ENCODE results near the gene PER2. TPM values are rescaled to one million over a fixed set of nuclear protein-coding genes. Genes with fewer than 3 reads are reported as not detected.
"Not testable (repeated sequence)": the region's sequence is repeated elsewhere in the genome, so short reads cannot be mapped to it uniquely, and the experiment has no call there.

PER2 gene
- total and polyA plus RNA-seq, 4 donors: 5.5 to 9.9 (median 9.3) TPM

DNA sequence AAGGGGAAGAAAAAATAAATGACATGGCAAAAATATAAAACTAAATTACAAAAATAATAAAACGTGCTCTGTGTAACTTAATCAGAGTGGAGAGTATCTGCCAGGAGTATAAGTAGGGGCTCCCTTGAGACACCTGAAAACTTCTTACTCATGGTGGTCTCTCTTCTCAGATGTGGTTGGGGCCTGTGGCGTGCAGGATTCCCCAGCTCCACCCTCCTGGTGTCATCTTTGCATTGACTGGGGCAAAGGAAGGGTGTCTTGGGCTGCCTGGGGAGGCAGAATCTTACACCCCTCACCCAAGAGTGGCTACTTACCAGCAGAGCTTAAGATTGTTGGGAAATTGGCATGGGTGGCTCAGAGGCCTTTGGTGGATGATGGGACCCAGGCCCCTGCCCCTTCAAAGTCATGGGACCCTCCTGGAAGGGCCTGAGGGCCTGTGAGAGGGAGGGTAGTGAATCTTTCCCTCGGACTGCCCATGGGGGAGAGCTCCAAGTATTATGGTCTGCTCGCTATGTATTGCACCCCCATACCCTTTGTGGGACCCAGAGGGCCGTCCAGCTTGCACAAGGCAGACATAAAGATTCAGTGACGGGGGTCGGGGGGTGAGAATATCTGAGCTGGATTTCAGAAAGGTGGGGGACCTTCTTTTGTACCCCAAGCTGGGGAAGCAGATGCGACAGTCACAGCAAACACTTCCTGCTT is 25.0 kb upstream of the PER2 start:
- H3K27me3 ChIP-seq (ENCODE audit: control insufficient read depth, insufficient read depth, low read length): no peaks in the 10 kb centered on the region

DNA sequence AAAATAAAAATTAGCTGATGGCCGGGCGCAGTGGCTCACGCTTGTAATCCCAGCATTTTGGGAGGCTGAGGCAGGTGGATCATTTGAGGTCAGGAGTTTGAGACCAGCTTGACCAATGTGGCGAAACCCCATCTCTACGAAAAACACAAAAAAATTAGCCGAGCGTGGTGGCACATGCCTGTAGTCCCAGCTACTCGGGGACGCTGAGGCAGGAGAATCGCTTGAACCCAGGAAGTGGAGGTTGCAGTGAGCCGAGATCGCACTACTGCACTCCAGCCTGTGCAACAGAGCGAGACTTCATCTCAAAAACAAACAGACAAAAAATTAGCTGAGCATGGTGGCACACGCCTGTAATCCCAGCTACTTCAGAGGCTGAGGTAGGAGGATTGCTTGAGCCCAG is 22.3 kb upstream of the PER2 start:
- not testable (repeated sequence) for H3K36me3 ChIP-seq (ENCODE audit: control insufficient read depth, insufficient read depth, low read length); H3K27ac ChIP-seq (ENCODE audit: low read depth, low read length); H3K4me1 ChIP-seq (ENCODE audit: control insufficient read depth, insufficient read depth, low read length); H3K27me3 ChIP-seq (ENCODE audit: control insufficient read depth, insufficient read depth, low read length); H3K9me3 ChIP-seq (ENCODE audit: control insufficient read depth, insufficient read depth, low read length); DNase-seq (ENCODE audit: low read depth in 4 of 6, low spot score in 6 of 6); H3K4me3 ChIP-seq (ENCODE audit: low read depth, low read length)
- WGBS (ENCODE audit: insufficient coverage): 97% methylated on average over 13 of the region's 14 CpGs

More for the DNA sequence above, 25.0 kb upstream of the PER2 start:
- WGBS (ENCODE audit: insufficient coverage): 92% methylated on average over 4 of the region's 8 CpGs
- no peak for DNase-seq (ENCODE audit: low read depth in 4 of 6, low spot score in 6 of 6)
- H3K4me1 ChIP-seq (ENCODE audit: control insufficient read depth, insufficient read depth, low read length): no peaks in the 10 kb centered on the region
- H3K36me3 ChIP-seq (ENCODE audit: control insufficient read depth, insufficient read depth, low read length): no peaks in the 10 kb centered on the region
- H3K4me3 ChIP-seq (ENCODE audit: low read depth, low read length): no peak overlapping the region
- H3K27ac ChIP-seq (ENCODE audit: low read depth, low read length): no peak overlapping the region
- H3K9me3 ChIP-seq (ENCODE audit: control insufficient read depth, insufficient read depth, low read length): no peaks in the 10 kb centered on the region

DNA sequence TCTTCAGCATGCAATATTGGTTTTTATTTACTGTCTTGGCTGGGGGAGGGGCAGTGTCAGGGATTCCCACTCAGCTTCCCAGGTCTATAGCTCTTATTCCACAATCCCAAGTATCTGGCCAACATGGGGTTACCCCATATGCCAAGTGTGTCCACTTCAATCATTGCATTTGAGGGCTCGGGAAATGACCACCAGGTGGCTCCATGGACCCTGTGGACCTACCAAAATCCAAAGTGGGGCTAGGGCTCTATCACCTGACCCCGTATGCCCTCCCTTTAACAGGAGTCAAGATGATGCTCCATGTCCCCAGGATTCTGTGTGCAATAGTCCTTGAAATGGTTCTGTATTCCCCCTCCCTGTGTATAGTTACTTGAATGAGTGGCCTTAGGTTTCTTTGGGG is 19.8 kb upstream of the PER2 start:
- Histone ChIP-seq H3K27ac (ENCODE audit: low read depth, low read length) (no peak overlapping the region), H3K9me3 (ENCODE audit: control insufficient read depth, insufficient read depth, low read length) (no peaks in the 10 kb centered on the region), H3K4me3 (ENCODE audit: low read depth, low read length) (no peak overlapping the region), H3K4me1 (ENCODE audit: control insufficient read depth, insufficient read depth, low read length) (no peaks in the 10 kb centered on the region), H3K27me3 (ENCODE audit: control insufficient read depth, insufficient read depth, low read length) (no peaks in the 10 kb centered on the region), H3K36me3 (ENCODE audit: control insufficient read depth, insufficient read depth, low read length) (no peaks in the 10 kb centered on the region)
- WGBS (ENCODE audit: insufficient coverage): 70% methylated on average over 2 of the region's 2 CpGs
- DNase-seq (ENCODE audit: low read depth in 4 of 6, low spot score in 6 of 6): no peak

DNA sequence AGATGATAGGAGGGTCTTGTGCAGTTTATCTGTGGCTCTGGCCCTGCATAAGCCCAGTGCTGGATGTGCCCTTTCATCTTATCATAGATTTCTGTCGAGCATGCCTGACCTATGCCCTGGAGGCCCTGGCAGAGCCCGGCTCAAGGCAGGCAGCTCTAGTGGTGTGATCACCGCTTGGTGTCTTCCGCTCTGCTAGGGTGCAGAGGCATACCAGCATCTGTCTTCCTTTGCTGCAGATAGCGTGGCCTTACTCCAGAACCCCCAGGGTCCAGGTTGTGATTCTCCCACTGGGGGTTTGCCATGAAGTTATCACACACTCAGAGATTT is 18.2 kb upstream of the PER2 start:
- no peaks in the 10 kb centered on the region for H3K36me3 ChIP-seq (ENCODE audit: control insufficient read depth, insufficient read depth, low read length)
- DNase-seq (ENCODE audit: low read depth in 4 of 6, low spot score in 6 of 6): no peak
- no peaks in the 10 kb centered on the region for H3K4me1 ChIP-seq (ENCODE audit: control insufficient read depth, insufficient read depth, low read length)
- no peak overlapping the region for H3K27ac ChIP-seq (ENCODE audit: low read depth, low read length)
- 85% methylated on average over 5 of the region's 5 CpGs for WGBS (ENCODE audit: insufficient coverage)
- H3K9me3 ChIP-seq (ENCODE audit: control insufficient read depth, insufficient read depth, low read length): no peaks in the 10 kb centered on the region
- no peaks in the 10 kb centered on the region for H3K27me3 ChIP-seq (ENCODE audit: control insufficient read depth, insufficient read depth, low read length)
- no peak overlapping the region for H3K4me3 ChIP-seq (ENCODE audit: low read depth, low read length)

DNA sequence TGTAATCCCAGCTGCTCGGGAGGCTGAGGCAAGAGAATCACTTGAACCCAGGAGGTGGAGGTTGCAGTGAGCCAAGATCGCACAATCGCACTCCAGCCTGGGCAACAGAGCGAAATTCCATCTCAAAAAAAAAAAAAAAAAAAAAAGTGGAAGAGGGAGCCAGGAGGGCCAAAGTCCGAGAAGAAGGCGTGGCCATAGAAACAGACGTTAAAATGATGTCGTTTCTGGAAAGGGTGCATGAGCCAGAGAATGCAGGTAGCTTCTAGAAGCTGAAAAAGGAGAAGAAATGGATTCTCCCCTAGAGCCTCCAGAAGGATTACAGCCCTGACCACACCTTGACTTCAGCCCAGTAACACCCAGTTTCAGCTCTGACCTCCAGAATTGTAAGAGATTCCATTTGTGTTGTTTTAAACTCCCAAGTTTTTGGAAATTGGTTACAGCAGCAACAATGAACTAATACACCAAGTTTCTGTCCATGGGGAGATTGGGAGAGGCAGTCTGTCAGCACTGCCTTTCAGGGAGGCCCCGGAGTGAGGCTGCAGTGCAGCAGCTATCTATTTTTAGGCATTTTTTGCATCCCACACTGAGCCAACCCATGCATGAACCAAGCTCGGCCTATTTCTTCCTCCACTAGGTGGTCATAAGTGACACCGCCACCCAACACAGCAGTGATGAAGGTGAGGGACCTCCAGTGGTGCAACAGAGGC is 17.7 kb upstream of the PER2 start:
- H3K4me1 ChIP-seq (ENCODE audit: control insufficient read depth, insufficient read depth, low read length): no peaks in the 10 kb centered on the region
- DNase-seq (ENCODE audit: low read depth in 4 of 6, low spot score in 6 of 6): no peak
- H3K27me3 ChIP-seq (ENCODE audit: control insufficient read depth, insufficient read depth, low read length): no peaks in the 10 kb centered on the region
- H3K4me3 ChIP-seq (ENCODE audit: low read depth, low read length): no peak overlapping the region
- WGBS (ENCODE audit: insufficient coverage): 97% methylated on average over 6 of the region's 11 CpGs
- H3K36me3 ChIP-seq (ENCODE audit: control insufficient read depth, insufficient read depth, low read length): no peaks in the 10 kb centered on the region
- no peaks in the 10 kb centered on the region for H3K9me3 ChIP-seq (ENCODE audit: control insufficient read depth, insufficient read depth, low read length)
- no peak overlapping the region for H3K27ac ChIP-seq (ENCODE audit: low read depth, low read length)

DNA sequence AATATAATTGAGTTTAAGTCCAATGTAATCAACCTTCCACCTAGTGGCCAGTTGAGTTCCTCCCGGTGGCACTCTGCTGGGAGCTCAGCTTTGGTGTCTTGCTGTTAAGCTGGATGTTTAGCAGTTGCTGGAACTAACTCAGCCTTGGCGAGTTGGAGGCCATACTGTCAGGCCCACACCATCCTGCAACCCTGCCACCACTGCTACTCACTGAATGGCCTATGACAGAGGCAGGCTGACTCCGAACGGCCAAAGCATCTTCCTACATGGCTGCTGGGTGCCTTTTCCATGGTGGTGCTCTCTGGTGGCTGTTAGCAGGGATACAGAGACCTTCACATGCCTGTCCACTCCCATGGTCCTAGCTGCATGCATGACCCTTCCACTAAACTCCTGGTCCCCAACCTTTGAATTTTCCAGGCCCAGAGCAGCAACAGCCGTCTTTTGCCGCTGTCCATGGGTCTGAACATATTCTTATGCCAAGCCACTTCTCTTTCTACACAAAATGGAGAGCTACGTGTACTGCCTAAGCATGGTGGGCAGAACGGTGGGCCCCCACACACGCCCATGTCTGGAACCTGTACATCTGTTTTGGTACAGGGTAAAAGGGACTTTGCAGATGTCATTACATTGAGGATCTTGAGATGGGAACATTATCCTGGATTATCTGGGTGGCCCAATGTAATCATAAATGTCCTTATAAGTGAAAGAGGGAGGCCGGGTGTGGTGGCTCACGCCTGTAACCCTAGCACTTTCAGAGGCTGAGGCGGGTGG is 16.9 kb upstream of the PER2 start:
- H3K27ac ChIP-seq (ENCODE audit: low read depth, low read length): no peak overlapping the region
- no peaks in the 10 kb centered on the region for H3K9me3 ChIP-seq (ENCODE audit: control insufficient read depth, insufficient read depth, low read length)
- no peak for DNase-seq (ENCODE audit: low read depth in 4 of 6, low spot score in 6 of 6)
- WGBS (ENCODE audit: insufficient coverage): 84% methylated on average over 8 of the region's 12 CpGs
- H3K27me3 ChIP-seq (ENCODE audit: control insufficient read depth, insufficient read depth, low read length): no peaks in the 10 kb centered on the region
- H3K4me3 ChIP-seq (ENCODE audit: low read depth, low read length): no peak overlapping the region
- H3K4me1 ChIP-seq (ENCODE audit: control insufficient read depth, insufficient read depth, low read length): no peaks in the 10 kb centered on the region
- no peaks in the 10 kb centered on the region for H3K36me3 ChIP-seq (ENCODE audit: control insufficient read depth, insufficient read depth, low read length)

DNA sequence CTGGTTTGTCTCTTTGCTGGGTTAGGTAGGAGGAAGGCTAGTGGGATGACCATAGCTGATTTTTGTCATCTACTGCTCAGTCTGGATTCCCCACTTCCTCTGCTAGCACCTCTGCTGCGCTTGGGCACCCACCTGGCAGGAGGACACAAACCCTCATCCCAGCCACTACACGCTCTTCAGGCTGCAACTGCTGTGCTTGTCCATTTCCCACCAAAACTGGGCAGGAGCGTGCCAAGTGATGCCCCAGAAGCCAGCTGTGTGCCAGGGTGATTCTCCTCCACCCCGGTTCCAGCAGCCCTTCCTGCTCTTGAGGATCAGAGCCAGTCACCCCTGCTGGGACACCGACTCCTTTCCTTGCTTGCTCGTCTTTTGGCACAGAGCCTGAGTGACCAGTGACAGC is 15.7 kb upstream of the PER2 start:
- Histone ChIP-seq H3K9me3 (ENCODE audit: control insufficient read depth, insufficient read depth, low read length) (no peaks in the 10 kb centered on the region), H3K27ac (ENCODE audit: low read depth, low read length) (no peak overlapping the region), H3K4me1 (ENCODE audit: control insufficient read depth, insufficient read depth, low read length) (peaks cover 7% of the 10 kb centered on the region), H3K27me3 (ENCODE audit: control insufficient read depth, insufficient read depth, low read length) (no peaks in the 10 kb centered on the region), H3K36me3 (ENCODE audit: control insufficient read depth, insufficient read depth, low read length) (no peaks in the 10 kb centered on the region), H3K4me3 (ENCODE audit: low read depth, low read length) (no peak overlapping the region)
- WGBS (ENCODE audit: insufficient coverage): 76% methylated on average over 6 of the region's 6 CpGs
- no peak for DNase-seq (ENCODE audit: low read depth in 4 of 6, low spot score in 6 of 6)

DNA sequence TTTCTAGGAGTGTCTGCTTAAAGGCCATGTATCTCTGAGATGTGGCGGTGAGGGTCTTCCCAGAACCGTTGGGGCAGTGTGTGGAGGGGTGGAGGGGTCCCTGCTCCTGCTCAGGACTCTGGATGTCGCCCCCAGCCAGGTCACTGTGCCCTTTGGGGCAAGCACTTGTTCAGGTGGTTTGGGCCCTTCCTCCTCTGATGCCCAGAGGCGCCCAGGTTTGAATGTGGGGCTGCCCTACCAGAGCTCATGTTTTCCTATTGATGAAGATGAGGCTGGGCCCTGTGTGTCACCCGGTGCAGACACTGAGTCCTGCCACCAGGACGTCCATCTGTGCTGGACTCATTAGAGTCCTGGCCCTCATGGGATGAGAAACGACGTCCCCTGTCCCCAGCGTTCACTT is 14.3 kb upstream of the PER2 start:
- DNase-seq (ENCODE audit: low read depth in 4 of 6, low spot score in 6 of 6): no peak
- no peaks in the 10 kb centered on the region for H3K9me3 ChIP-seq (ENCODE audit: control insufficient read depth, insufficient read depth, low read length)
- no peaks in the 10 kb centered on the region for H3K36me3 ChIP-seq (ENCODE audit: control insufficient read depth, insufficient read depth, low read length)
- H3K27ac ChIP-seq (ENCODE audit: low read depth, low read length): no peak overlapping the region
- H3K4me1 ChIP-seq (ENCODE audit: control insufficient read depth, insufficient read depth, low read length): peaks cover 7% of the 10 kb centered on the region
- H3K27me3 ChIP-seq (ENCODE audit: control insufficient read depth, insufficient read depth, low read length): no peaks in the 10 kb centered on the region
- H3K4me3 ChIP-seq (ENCODE audit: low read depth, low read length): no peak overlapping the region
- WGBS (ENCODE audit: insufficient coverage): 91% methylated on average over 9 of the region's 9 CpGs

DNA sequence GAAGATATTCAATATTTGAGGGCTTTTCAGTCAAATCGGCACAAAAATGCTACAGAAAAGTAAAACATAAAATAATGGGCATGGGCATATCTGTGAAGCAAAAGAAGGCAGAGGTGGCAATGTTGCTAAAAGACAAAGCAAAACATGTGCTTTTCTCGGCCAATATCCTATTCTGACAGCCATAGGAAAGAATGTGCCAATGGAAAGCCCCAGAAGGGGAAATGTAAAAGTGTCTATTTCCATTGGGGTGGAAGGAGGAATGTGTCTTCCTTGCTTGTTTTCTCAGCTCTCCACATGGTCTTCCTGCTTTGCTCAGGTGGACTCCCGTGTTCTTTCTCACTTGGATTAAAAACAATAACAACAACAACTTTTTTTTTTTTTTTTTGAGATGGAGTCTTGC is 13.7 kb upstream of the PER2 start:
- DNase-seq (ENCODE audit: low read depth in 4 of 6, low spot score in 6 of 6): no peak
- peaks cover 7% of the 10 kb centered on the region for H3K4me1 ChIP-seq (ENCODE audit: control insufficient read depth, insufficient read depth, low read length)
- H3K9me3 ChIP-seq (ENCODE audit: control insufficient read depth, insufficient read depth, low read length): no peaks in the 10 kb centered on the region
- no peak overlapping the region for H3K27ac ChIP-seq (ENCODE audit: low read depth, low read length)
- whole genome bisulfite sequencing (ENCODE audit: insufficient coverage): no CpG with 5 or more reads among the region's 3 CpGs
- H3K4me3 ChIP-seq (ENCODE audit: low read depth, low read length): no peak overlapping the region
- no peaks in the 10 kb centered on the region for H3K27me3 ChIP-seq (ENCODE audit: control insufficient read depth, insufficient read depth, low read length)
- H3K36me3 ChIP-seq (ENCODE audit: control insufficient read depth, insufficient read depth, low read length): no peaks in the 10 kb centered on the region

Measured in spinal cord (tissue), 10 donors.